ENCODE results near the gene EIF4EBP2.

- TF ChIP-seq MAX (IDR thresholded peaks at IDR 0.05; ENCODE audit: low read depth) = no peak
- no peak for TF ChIP-seq FOXM1 (IDR thresholded peaks at IDR 0.05; ENCODE audit: low read depth)
- TF ChIP-seq RAD21 (IDR thresholded peaks at IDR 0.05; ENCODE audit: low read length) = no peak
- TF ChIP-seq CTCF (IDR thresholded peaks at IDR 0.05) = no peak
- TF ChIP-seq CHD2 (IDR thresholded peaks at IDR 0.05; ENCODE audit: low read length, partially characterized antibody) = no peak
- no peak for TF ChIP-seq POLR2AphosphoS5 (IDR thresholded peaks at IDR 0.05; ENCODE audit: low read depth, low read length)
- TF ChIP-seq EP300 (IDR thresholded peaks at IDR 0.05; ENCODE audit: borderline replicate concordance in 1 of 2, low read depth in 1 of 2, low read length in 1 of 2) = no peak
- no peak for TF ChIP-seq SIN3A (IDR thresholded peaks at IDR 0.05; ENCODE audit: borderline replicate concordance, low read depth, low read length)
- no peak for TF ChIP-seq REST (IDR thresholded peaks at IDR 0.05; ENCODE audit: low read depth, low read length)
- TF ChIP-seq MXI1 (IDR thresholded peaks at IDR 0.05; ENCODE audit: low read depth, low read length) = no peak
- no peak for TF ChIP-seq GATA2 (CRISPR knock-in tag; IDR thresholded peaks at IDR 0.05)
- no peak for TF ChIP-seq YY1 (IDR thresholded peaks at IDR 0.05; ENCODE audit: low read depth)
- TF ChIP-seq TCF12 (IDR thresholded peaks at IDR 0.05) = no peak
Observed at GRCh38 chr10:70409772-70410171, 5.8 kb downstream of the EIF4EBP2 start.
